ENCODE results near the gene TTBK1. TPM values are rescaled to one million over a fixed set of nuclear protein-coding genes. Genes with fewer than 3 reads are reported as not detected.
"Not testable (repeated sequence)": the region's sequence is repeated elsewhere in the genome, so short reads cannot be mapped to it uniquely, and the experiment has no call there.

Gene TTBK1
- total and polyA plus RNA-seq, 4 donors: 0.05 to 0.31 (median 0.12) TPM

- no peak for TF ChIP-seq CTCF (IDR thresholded peaks at IDR 0.05; ENCODE audit: control extremely low read depth, extremely low read depth)
- peaks cover 0 to 3% (median 0%) of the 10 kb centered on the region in 3 donors for H3K27me3 ChIP-seq (ENCODE audit: control insufficient read depth in 3 of 3, insufficient read depth in 3 of 3, low read length in 2 of 3)
- ATAC-seq (ENCODE audit: insufficient read depth, low FRiP score) (no peak), DNase-seq (no peak)
- H3K36me3 ChIP-seq (ENCODE audit: control insufficient read depth in 4 of 4, insufficient read depth in 4 of 4, low read length in 4 of 4): no peaks in the 10 kb centered on the region
- no peak overlapping the region for H3K27ac ChIP-seq (ENCODE audit: low read depth in 1 of 2, low read length in 1 of 2)
- no peaks in the 10 kb centered on the region for H3K9me3 ChIP-seq (ENCODE audit: control insufficient read depth in 4 of 4, insufficient read depth in 3 of 4, low read length in 3 of 4)
- WGBS, 2 donors: 79 to 85% methylated on average over 18 of the region's 18 CpGs
- no peak overlapping the region for H3K9ac ChIP-seq (ENCODE audit: insufficient read depth in 1 of 2, low read length in 2 of 2)
- no peaks in the 10 kb centered on the region for H3K4me1 ChIP-seq (ENCODE audit: control insufficient read depth in 5 of 5, insufficient read depth in 5 of 5, low read length in 5 of 5)
- no peak overlapping the region for H3K4me3 ChIP-seq
Observed at GRCh38 chr6:43299338-43300293, 56.3 kb downstream of the TTBK1 start.

GRCh38 chr6:43301081-43301870 is 58.0 kb downstream of the TTBK1 start:
- Histone ChIP-seq H3K36me3 (ENCODE audit: control insufficient read depth in 4 of 4, insufficient read depth in 4 of 4, low read length in 4 of 4) (no peaks in the 10 kb centered on the region), H3K4me3 (no peak overlapping the region), H3K27ac (ENCODE audit: low read depth in 1 of 2, low read length in 1 of 2) (no peak overlapping the region), H3K27me3 (ENCODE audit: control insufficient read depth in 3 of 3, insufficient read depth in 3 of 3, low read length in 2 of 3) (peaks cover 0 to 3% (median 0%) of the 10 kb centered on the region in 3 donors), H3K9ac (ENCODE audit: insufficient read depth in 1 of 2, low read length in 2 of 2) (no peak overlapping the region), H3K9me3 (ENCODE audit: control insufficient read depth in 4 of 4, insufficient read depth in 3 of 4, low read length in 3 of 4) (no peaks in the 10 kb centered on the region), H3K4me1 (ENCODE audit: control insufficient read depth in 5 of 5, insufficient read depth in 5 of 5, low read length in 5 of 5) (no peaks in the 10 kb centered on the region)
- no peak for ATAC-seq (ENCODE audit: insufficient read depth, low FRiP score)
- no peak for TF ChIP-seq CTCF (IDR thresholded peaks at IDR 0.05; ENCODE audit: control extremely low read depth, extremely low read depth)
- 86 to 92% methylated on average over 15 of the region's 15 CpGs for WGBS, 2 donors
- DNase-seq: no peak

GRCh38 chr6:43302126-43302525 is 58.8 kb downstream of the TTBK1 start:
- Histone ChIP-seq H3K4me1 (ENCODE audit: control insufficient read depth in 5 of 5, insufficient read depth in 5 of 5, low read length in 5 of 5) (no peaks in the 10 kb centered on the region), H3K4me3 (no peak overlapping the region), H3K36me3 (ENCODE audit: control insufficient read depth in 4 of 4, insufficient read depth in 4 of 4, low read length in 4 of 4) (no peaks in the 10 kb centered on the region), H3K27ac (ENCODE audit: low read depth in 1 of 2, low read length in 1 of 2) (no peak overlapping the region), H3K9ac (ENCODE audit: insufficient read depth in 1 of 2, low read length in 2 of 2) (no peak overlapping the region), H3K9me3 (ENCODE audit: control insufficient read depth in 4 of 4, insufficient read depth in 3 of 4, low read length in 3 of 4) (no peaks in the 10 kb centered on the region), H3K27me3 (ENCODE audit: control insufficient read depth in 3 of 3, insufficient read depth in 3 of 3, low read length in 2 of 3) (peaks cover 0 to 3% (median 0%) of the 10 kb centered on the region in 3 donors)
- ATAC-seq (ENCODE audit: insufficient read depth, low FRiP score): no peak
- TF ChIP-seq CTCF (IDR thresholded peaks at IDR 0.05; ENCODE audit: control extremely low read depth, extremely low read depth): no peak
- no peak for DNase-seq
- 84 to 87% methylated on average over 18 to 19 of the region's 19 CpGs for WGBS, 2 donors

- H3K27ac ChIP-seq (ENCODE audit: low read depth in 1 of 2, low read length in 1 of 2); H3K4me3 ChIP-seq; H3K27me3 ChIP-seq (ENCODE audit: control insufficient read depth in 3 of 3, insufficient read depth in 3 of 3, low read length in 2 of 3); H3K9ac ChIP-seq (ENCODE audit: insufficient read depth in 1 of 2, low read length in 2 of 2); H3K36me3 ChIP-seq (ENCODE audit: control insufficient read depth in 4 of 4, insufficient read depth in 4 of 4, low read length in 4 of 4); DNase-seq; H3K4me1 ChIP-seq (ENCODE audit: control insufficient read depth in 5 of 5, insufficient read depth in 5 of 5, low read length in 5 of 5); H3K9me3 ChIP-seq (ENCODE audit: control insufficient read depth in 4 of 4, insufficient read depth in 3 of 4, low read length in 3 of 4); ATAC-seq (ENCODE audit: insufficient read depth, low FRiP score): not testable (repeated sequence)
- WGBS, 2 donors: 87 to 95% methylated on average over 11 of the region's 11 CpGs
Observed at GRCh38 chr6:43303006-43303405, 59.7 kb downstream of the TTBK1 start.

Data from lung (tissue), 12 donors.